NCI-H226 (cell line): ENCODE results near the gene SLC46A1.
A peak's percentile ranks its signal among the peaks of the same experiment; 100 is the strongest.

Experiments used
- DNase-seq: peaks from one replicate; pipeline ENCODE4 v3.0.0-alpha.2; 2015

Gene SLC46A1

GRCh38 chr17:28404007-28404406 lies 2.0 kb downstream of the SLC46A1 start:
- DNase-seq, result no peak

- no peak for DNase-seq
These were observed 3.2 kb downstream of the SLC46A1 start for GRCh38 chr17:28402844-28403243.

GRCh38 chr17:28402224-28402630 lies 3.8 kb downstream of the SLC46A1 start:
- no peak for DNase-seq

- no peak for DNase-seq
These were observed 6.2 kb downstream of the SLC46A1 start for GRCh38 chr17:28399808-28400207.

GRCh38 chr17:28398280-28398981 lies 7.6 kb downstream of the SLC46A1 start:
- peak; percentile 52 for DNase-seq

- no peak for DNase-seq
These were observed 8.2 kb downstream of the SLC46A1 start for GRCh38 chr17:28397687-28398279.

GRCh38 chr17:28397275-28397674 lies 8.7 kb downstream of the SLC46A1 start:
- no peak for DNase-seq

GRCh38 chr17:28396635-28397239 lies 9.3 kb downstream of the SLC46A1 start:
- no peak for DNase-seq

GRCh38 chr17:28395968-28396367 lies 10.0 kb downstream of the SLC46A1 start:
- no peak for DNase-seq

- DNase-seq, result no peak
These were observed 10.6 kb downstream of the SLC46A1 start for GRCh38 chr17:28395426-28395825.

- DNase-seq, result peak; percentile 91
These were observed 11.5 kb downstream of the SLC46A1 start for GRCh38 chr17:28394337-28395116.

- peak; percentile 38 for DNase-seq
These were observed 13.5 kb downstream of the SLC46A1 start for GRCh38 chr17:28392491-28392890.

GRCh38 chr17:28391401-28391800 lies 14.6 kb downstream of the SLC46A1 start:
- no peak for DNase-seq

- no peak for DNase-seq
These were observed 15.0 kb downstream of the SLC46A1 start for GRCh38 chr17:28390984-28391383.

GRCh38 chr17:28390563-28390962 lies 15.4 kb downstream of the SLC46A1 start:
- no peak for DNase-seq

- no peak for DNase-seq
These were observed 15.9 kb downstream of the SLC46A1 start for GRCh38 chr17:28390141-28390540.

- DNase-seq, result no peak
These were observed 17.9 kb downstream of the SLC46A1 start for GRCh38 chr17:28388106-28388505.

- no peak for DNase-seq
These were observed 19.6 kb downstream of the SLC46A1 start for GRCh38 chr17:28386391-28386790.

- no peak for DNase-seq
These were observed 20.6 kb downstream of the SLC46A1 start for GRCh38 chr17:28385406-28385805.

GRCh38 chr17:28385037-28385400 lies 21.0 kb downstream of the SLC46A1 start:
- no peak for DNase-seq

- peak; percentile 65 for DNase-seq
These were observed 21.6 kb downstream of the SLC46A1 start for GRCh38 chr17:28384281-28385036.

- no peak for DNase-seq
These were observed 24.7 kb downstream of the SLC46A1 start for GRCh38 chr17:28381141-28381825.
